Astrocyte of the cerebellum (primary cell): ENCODE data around the gene EZR.

Source experiments
- DNase-seq: peaks from one replicate; pipeline ENCODE4 v3.0.0-alpha.2; 2011; ENCODE audit warnings: low read depth
- H3K4me3 ChIP-seq: 2 replicates; pipeline ENCODE4 v1.5.1; 2011; ENCODE audit warnings: mild to moderate bottlenecking, low read depth, low read length, moderate library complexity
- CTCF ChIP-seq: IDR thresholded peaks from 2 replicates; pipeline ENCODE4 v1.5.1; 2012; ENCODE audit warnings: low read length, low read depth, moderate library complexity, mild to moderate bottlenecking; ENCODE audit errors: missing control alignments
- in situ Hi-C: cut with HindIII; loops from 2 replicates; pipeline ENCODE4 v1.10.0; 2017; ENCODE audit warnings: low sequenced_read_pairs

The EZR gene

GRCh38 chr6:158804207-158804606, 15.0 kb downstream of the EZR start:
- TF ChIP-seq CTCF, result no peak
- H3K4me3 ChIP-seq, result no peak overlapping the region
- DNase-seq, result no peak
- in situ Hi-C loops, result no loop called here

GRCh38 chr6:158803733-158804143, 15.4 kb downstream of the EZR start:
- no peak overlapping the region for H3K4me3 ChIP-seq
- no peak for DNase-seq
- in situ Hi-C loops, result no loop called here
- TF ChIP-seq CTCF, result no peak

- in situ Hi-C loops, result no loop called here
- DNase-seq, result no peak
- no peak overlapping the region for H3K4me3 ChIP-seq
- no peak for TF ChIP-seq CTCF
Measured at GRCh38 chr6:158801655-158802294, 17.4 kb downstream of the EZR start.

GRCh38 chr6:158799051-158799792, 19.9 kb downstream of the EZR start:
- in situ Hi-C loops, result no loop called here
- DNase-seq, result no peak
- TF ChIP-seq CTCF, result no peak
- H3K4me3 ChIP-seq, result no peak overlapping the region

- in situ Hi-C loops, result no loop called here
- TF ChIP-seq CTCF, result no peak
- no peak for DNase-seq
- H3K4me3 ChIP-seq, result no peak overlapping the region
Measured at GRCh38 chr6:158798311-158798710, 20.9 kb downstream of the EZR start.

- in situ Hi-C loops, result no loop called here
- peak; percentile 69 for DNase-seq
- no peak overlapping the region for H3K4me3 ChIP-seq
- no peak for TF ChIP-seq CTCF
Measured at GRCh38 chr6:158797331-158798310, 21.5 kb downstream of the EZR start.
